NCI-H226 (cell line): ENCODE data around the gene SF3B1.
"Not testable (repeated sequence)": the region's sequence is repeated elsewhere in the genome, so short reads cannot be mapped to it uniquely, and the experiment has no call there.

Source experiments
- DNase-seq: peaks from one replicate; pipeline ENCODE4 v3.0.0-alpha.2; 2015

Gene SF3B1

DNA sequence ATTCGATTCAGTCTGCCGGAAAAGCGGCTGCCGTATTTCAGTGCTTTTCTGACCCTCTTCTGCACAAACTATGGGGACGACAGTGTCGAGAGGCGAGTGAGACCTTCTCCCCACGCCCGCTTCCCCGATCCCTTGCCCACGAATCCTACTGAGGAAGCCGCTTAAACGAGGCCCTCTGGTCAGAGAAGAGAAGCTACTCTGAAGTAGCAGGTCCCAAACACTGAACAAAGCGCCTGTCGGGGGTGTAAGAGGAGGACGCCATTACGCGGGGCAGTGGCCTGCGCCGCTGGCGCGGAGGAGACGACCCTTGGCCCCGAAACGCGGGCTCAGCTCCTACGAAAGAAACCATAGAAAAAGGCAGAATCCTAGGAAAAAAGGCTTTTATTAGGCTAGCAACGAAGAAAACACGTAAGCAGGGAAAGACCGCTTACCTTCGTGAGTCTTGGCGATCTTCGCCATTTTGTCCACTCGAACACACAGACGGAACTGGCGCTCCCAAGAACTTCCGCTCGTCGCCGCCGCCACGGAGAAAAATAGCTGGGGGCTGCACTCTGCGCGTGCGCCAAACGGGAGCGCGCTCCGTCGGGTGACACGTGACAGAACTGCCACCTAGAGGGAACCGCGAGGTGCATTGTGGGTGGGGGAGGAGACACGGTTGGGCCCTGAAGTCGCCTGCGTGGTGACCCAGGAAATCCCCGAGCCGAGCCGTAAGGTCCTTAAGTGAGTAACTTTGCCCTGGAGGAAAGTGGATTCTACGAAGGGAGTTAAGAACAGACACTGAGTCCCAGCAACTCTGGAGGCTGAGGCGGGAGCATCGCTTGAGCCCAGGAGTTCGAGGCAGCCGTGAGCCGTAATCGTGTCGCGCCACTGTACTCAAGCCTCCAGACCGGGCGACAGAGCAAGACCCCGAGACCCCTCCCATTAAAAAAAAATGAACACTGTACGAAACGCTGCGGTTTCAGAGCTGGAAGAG is at the start of gene SF3B1:
Gene SF3B1 (minus strand): TSS at position 488 of the 973 bp plus-strand sequence. CDS start 29 bp downstream, at position 459.
- DNase-seq = peak; percentile 92

GRCh38 chr2:197484248-197484647 is 49.4 kb upstream of the SF3B1 start:
- DNase-seq = not testable (repeated sequence)

GRCh38 chr2:197480165-197481036 is 45.6 kb upstream of the SF3B1 start:
- no peak for DNase-seq

- DNase-seq = no peak
Observed at GRCh38 chr2:197477797-197478196, 43.0 kb upstream of the SF3B1 start.

- DNase-seq = no peak
Observed at GRCh38 chr2:197472166-197472565, 37.3 kb upstream of the SF3B1 start.

- DNase-seq = no peak
Observed at GRCh38 chr2:197464175-197464574, 29.3 kb upstream of the SF3B1 start.

DNA sequence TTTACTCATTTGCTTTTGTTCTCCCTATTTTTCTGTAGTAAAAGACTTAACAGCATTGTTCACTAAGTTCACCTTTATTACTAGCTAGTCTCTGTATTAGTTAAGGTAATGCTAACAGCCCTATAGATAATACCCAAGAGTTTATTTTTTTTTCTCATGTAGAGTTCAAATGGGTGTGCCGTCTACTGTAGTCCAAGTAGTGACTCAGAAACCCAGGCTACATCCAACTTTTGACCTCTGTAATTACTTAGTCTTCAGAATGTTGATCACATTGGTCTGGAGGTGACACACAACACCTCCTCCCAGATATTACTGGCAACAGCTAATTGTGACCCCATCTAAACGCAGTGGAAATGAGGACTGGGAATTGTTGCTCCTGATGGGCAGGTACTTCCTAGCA is 26.2 kb upstream of the SF3B1 start:
- DNase-seq = no peak

DNA sequence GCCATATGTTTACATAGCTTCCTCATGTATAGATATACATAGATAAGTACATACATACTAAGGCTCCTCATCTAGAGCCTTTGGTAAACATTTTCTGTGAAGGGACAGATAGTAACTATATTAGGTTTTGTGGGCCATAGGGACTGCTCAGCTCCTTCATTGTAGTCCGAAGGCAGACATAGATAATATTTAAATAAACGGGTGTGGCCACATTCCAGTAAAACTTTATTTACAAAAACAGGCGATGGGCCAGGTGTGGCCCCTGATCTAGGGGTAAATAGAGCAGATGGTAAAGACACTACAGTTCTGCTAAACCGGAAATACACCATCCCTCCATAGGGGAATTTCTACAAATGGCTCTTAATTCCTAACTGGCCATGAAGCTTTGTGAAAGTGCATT is 25.8 kb upstream of the SF3B1 start:
- DNase-seq = no peak

DNA sequence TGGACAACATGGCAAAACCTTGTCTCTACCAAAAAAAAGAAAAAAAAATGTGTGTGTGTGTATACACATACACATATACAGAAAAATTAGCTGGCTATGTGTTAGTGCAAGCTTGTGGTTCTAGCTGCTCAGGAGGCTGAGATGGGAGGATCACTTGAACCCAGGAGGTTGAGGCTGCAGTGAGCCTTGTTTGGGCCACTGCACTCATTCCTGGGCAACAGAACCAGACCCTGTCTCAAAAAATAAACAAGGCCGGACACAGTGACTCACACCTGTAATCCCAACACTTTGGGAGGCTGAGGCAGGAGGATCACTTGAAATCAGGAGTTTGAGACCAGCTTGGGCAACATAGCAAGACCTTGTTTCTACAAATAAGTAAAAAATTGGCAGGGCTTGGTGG is 20.6 kb upstream of the SF3B1 start:
- no peak for DNase-seq

DNA sequence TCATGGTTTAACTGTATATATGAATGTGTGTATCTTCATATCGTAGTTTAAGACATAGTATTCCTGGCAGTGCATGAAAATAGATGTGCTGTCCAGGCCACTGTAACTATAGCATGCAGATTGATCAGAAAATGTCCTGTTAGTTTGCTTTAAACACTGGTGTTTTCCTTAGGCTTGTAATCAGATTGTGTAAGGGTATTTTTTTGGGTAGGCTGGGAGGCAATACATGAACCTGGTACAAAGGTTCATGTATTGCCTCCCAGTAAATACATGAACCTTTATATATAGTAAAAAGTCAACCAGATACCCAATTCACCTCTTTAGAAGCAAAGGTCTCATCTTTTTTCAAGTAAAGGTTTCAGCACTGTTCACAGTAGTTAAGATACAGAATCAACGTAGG is 20.1 kb upstream of the SF3B1 start:
- no peak for DNase-seq

- DNase-seq = no peak
Observed at GRCh38 chr2:197453914-197454398, 19.1 kb upstream of the SF3B1 start.

- DNase-seq = peak; percentile 99
Observed at GRCh38 chr2:197453123-197453913, 18.5 kb upstream of the SF3B1 start, which contains the start of gene COQ10B. Gene COQ10B, plus strand, starts transcription at chr2:197453552. Its CDS starts 9 bp downstream, at chr2:197453561.

- no peak for DNase-seq
Observed at GRCh38 chr2:197452754-197453122, 17.9 kb upstream of the SF3B1 start.

DNA sequence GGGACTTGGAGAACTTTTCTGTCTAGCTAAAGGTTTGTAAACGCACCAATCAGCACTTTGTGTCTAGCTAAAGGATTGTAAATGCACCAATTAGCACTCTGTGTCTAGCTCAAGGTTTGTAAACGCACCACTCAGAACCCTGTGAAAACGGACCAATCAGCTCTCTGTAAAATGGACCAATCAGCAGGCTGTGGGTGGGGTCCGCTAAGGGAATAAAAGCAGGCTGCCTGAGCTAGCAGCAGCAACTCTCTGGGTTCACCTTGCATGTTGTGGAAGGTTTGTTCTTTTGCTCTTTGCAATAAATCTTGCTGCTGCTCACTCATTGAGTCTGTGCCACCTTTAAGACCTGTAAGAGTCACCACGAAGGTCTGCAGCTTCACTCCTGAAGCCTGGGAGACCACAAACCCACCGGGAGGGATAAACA is 16.1 kb upstream of the SF3B1 start:
- DNase-seq = not testable (repeated sequence)

DNA sequence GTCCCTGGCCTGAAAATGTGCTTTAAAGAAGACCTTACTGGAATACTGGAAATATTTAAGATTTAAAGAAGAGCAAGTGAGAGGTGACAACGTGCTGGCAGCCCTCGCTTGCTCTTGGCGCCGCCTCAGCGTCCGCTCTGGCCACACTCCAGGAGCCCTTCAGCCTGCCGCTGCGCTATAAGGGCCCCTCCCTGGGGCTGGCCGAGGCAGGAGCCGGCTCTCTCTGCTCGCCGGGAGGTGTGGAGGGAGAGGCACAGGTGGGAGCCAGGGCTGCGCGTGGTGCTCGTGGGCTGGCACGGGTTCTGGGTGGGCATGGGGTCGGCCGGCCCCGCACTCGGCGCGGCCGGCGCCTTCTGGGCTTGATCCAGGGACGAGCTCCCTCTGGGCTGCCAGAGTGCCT is 15.6 kb upstream of the SF3B1 start:
- DNase-seq = no peak

DNA sequence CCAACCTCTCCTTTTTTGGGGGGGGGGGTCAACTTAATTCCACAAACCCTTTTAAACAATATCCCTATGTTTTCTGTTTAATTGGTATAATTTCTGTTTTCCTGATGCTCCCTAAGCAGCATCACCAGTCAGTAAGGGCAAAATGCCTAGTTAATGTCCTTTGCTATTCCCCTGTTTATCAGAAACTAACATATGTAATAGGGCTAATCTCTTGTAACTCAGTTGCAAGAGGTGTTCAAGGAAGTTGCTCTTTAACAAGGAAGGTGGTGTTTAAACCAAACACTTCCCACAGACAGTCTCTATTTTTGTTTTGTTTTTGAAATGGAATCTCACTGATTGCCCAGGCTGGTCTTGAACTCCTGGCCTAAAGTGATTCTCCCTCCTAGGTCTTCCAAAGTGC is 12.0 kb upstream of the SF3B1 start:
- no peak for DNase-seq

DNA sequence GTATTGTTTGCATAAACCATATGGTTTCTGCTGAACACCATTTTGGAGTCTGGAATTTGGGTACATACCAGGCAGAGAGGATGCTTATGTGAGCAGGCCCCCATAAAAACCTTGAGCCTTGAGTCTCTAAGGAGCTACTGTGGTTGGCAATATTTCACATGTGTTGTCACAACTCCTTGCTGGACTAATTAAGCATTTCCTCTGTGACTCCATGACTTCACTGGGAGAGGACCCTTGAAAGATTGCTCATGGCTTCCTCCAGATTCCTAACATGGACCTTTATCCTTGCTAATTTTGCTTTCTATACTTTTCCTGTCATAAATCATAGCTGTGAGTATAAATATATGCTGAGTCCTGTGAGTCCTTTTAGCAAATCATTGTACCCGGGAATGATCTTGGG is 10.9 kb upstream of the SF3B1 start:
- DNase-seq = no peak

DNA sequence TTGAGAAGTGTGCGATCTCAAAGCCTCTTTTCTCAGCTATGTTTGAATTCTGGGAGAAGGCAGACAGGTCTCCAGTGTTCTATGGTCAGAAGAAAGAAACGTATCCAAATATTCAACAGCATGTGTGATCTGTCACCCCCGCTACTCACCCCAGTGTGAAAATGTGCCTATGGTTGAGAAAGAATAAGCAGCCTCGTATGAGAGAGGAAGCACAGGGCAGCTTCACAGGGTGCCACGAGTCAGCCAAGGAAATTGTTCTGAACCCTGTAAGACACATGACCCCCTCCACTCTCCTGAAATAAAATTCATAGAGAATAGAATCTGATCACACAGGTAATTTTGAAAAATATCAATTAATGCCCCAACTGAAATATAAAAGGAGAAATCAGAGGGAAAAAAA is 8.0 kb upstream of the SF3B1 start:
- no peak for DNase-seq

DNA sequence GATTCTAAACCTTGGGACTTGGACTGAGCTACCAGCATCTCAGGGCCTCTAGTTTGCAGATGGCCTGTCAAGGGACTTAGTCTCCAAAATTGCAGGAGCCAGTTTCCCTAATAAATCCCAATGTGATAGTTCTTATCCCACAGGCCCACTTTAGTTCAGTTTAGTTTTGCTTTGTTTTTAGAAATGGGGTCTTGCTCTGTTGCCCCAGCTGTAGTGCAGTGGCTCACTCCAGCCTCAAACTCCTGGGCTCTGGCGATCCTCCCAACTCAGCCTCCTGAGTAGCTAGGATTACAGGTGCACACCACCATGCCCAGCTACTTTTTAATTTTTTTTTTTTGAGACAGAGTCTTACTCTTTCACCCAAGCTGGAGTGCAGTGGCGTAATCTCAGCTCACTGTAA is 2.6 kb upstream of the SF3B1 start:
- DNase-seq = no peak

DNA sequence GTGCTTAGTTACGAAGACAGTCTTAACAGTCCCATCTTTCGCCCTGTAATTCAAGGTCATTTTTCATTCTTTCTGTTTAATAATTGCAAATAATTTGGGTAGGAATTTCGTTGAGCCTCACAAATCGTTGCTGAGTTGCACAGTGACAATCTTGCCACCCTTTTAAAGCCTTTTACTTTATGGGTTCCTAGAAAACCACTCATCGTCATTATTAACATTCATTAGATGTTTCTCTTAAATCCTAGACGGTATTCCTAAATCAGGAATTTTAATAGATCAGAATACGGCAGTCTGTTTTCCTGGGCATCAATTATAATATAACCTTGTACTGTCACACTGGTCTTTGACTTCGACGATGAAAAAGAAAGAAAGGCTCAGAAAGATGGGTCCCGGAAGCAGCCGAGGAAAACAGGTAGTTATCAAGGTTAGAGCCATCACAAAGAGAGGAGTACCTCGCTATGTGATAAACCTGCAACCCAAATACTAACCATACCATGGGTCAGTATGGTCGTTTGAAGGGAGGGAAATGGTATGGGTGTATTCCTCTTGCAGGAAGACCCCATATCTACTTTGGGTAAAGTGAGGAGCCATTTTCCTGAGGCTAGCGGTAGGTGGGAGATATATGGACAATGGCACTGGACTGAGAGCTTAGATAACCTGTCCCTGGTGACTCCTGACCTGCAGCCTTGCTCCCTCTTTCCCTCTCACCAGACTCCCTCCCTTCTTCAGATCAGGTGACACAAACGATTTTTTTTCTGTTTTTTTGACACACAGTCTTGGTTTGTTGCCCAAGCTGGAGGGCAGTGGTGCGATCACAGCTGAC is 981 bp upstream of the SF3B1 start:
- DNase-seq = no peak

DNA sequence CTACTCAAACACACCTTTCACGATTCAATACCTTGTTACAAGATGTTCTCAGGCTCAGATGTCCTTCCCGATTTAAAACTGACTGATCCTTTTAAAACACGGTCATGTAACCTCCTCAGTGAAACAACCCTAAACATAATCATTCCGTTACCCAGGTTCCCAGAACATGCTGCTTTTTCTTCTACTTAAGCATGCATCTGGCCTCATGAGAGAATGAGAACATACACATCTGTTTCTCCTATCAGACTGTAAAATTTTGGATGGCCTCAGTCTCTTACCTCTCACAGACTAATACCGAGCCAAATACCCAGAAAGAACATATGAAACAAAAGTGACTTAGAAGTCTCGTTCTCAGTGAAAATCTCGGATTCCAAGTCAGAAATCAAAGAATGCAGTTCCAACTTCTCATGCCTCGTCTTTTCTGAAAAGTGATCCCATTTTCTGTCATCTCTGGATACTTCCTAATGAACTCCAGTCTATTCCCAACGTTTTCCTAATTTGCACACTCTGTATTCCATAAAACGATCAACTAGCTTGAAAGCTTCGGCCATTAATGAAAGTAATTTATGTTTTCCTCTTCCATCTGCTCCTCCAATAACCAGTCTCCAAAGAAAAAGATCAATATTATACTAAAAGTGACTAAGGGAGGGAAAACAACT is 919 bp downstream of the SF3B1 start:
- no peak for DNase-seq
